Transverse colon (tissue), 4 donors: ENCODE data around the gene RMND5A. TPM values are rescaled to one million over a fixed set of nuclear protein-coding genes. Genes with fewer than 3 reads are reported as not detected.

Experiments
- DNase-seq: peaks from one replicate; pipeline ENCODE4 v3.0.0-alpha.2; 2019
- H3K27ac ChIP-seq, 4 donors: fragments of 200-600 bp; sonication (generic); 2 replicates each; pipeline ENCODE4 v1.5.1; 2016 to 2018; ENCODE audit warnings: inconsistent platforms in 4 of 4
- H3K27me3 ChIP-seq: fragments of 200-600 bp; sonication (generic); 2 replicates; pipeline ENCODE4 v1.5.1; 2017; ENCODE audit warnings: inconsistent platforms
- H3K36me3 ChIP-seq, 4 donors: fragments of 200-600 bp; sonication (generic); 2 replicates each; pipeline ENCODE4 v1.5.1; 2017 to 2019; ENCODE audit warnings: inconsistent platforms in 4 of 4
- H3K4me1 ChIP-seq, 4 donors: fragments of 200-600 bp; sonication (generic); 2 replicates each; pipeline ENCODE4 v1.5.1; 2017 to 2020; ENCODE audit warnings: inconsistent platforms in 4 of 4
- H3K4me3 ChIP-seq, 4 donors: fragments of 200-600 bp; sonication (generic); 1 replicate in 1 of 4; 2 replicates in 3 of 4; pipeline versions ENCODE4 v1.5.1 to v1.6.1; 2017 to 2019; ENCODE audit warnings: inconsistent platforms in 4 of 4
- H3K9me3 ChIP-seq, 2 donors: fragments of 200-600 bp; sonication (generic); 2 replicates each; pipeline ENCODE4 v1.5.1; 2017 to 2019; ENCODE audit warnings: inconsistent platforms in 2 of 2
- CTCF ChIP-seq, 5 experiments: fragments of 200-600 bp in 3 of 5; fragments of 450-650 bp in 2 of 5; sonication (generic) in 3 of 5; IDR thresholded peaks; 1 replicate in 2 of 5; 2 replicates in 3 of 5; pipeline ENCODE4 v1.5.1; 2016 to 2017; ENCODE audit warnings: antibody characterized with exemption in 5 of 5, inconsistent platforms in 3 of 5, mild to moderate bottlenecking in 2 of 5, moderate library complexity in 1 of 5
- EP300 ChIP-seq: sonication (generic); formaldehyde crosslinking; IDR thresholded peaks from one replicate; pipeline ENCODE4 v1.6.1; 2017; ENCODE audit warnings: antibody characterized with exemption, low read depth
- POLR2A ChIP-seq: fragments of 450-650 bp; IDR thresholded peaks from one replicate; pipeline ENCODE4 v1.6.1; 2016; ENCODE audit warnings: antibody characterized with exemption, mild to moderate bottlenecking, moderate library complexity
- POLR2AphosphoS5 ChIP-seq, 3 donors: sonication (generic); formaldehyde crosslinking; IDR thresholded peaks; one replicate each; pipeline ENCODE4 v1.6.1; 2016; ENCODE audit warnings: antibody characterized with exemption in 3 of 3
- WGBS, 2 donors: methylation state at CpG; one replicate each; pipeline ENCODE4 v1.1.5; 2018; ENCODE audit warnings: low coverage in 1 of 2; 5-methylcytosine and 5-hydroxymethylcytosine counted together
- in situ Hi-C, 4 donors: fragments of 200-750 bp; cut with MboI; loops; one replicate each; pipeline versions ENCODE4 v1.15.0 to v1.15.1; 2017; ENCODE audit warnings: low sequenced_read_pairs in 3 of 4, low pct_ligation_motif_present in 1 of 4, low pct_unique_long_range_greater_than_20kb in 1 of 4
- intact Hi-C: fragments of 100-400 bp; cut with DNase I; formaldehyde crosslinking; loops from one replicate; pipeline ENCODE4 v1.15.1; 2023; ENCODE audit warnings: low total_unique reads
- total RNA-seq, 4 donors: library from RNA; depleted of rRNA; stranded (reverse); fragments of >200 nt; gene quantifications; one replicate each; pipeline ENCODE4 v1.1.0, GENCODE V29; 2016

The RMND5A gene
- total RNA-seq, 4 donors from 2014 or later = 58.1 to 94.8 (median 72.4) TPM

GRCh38 chr2:86697551-86698104 lies 22.5 kb upstream of the RMND5A start:
- intact Hi-C loops = no loop called here
- in situ Hi-C loops = loop anchor here in 1 of 4 donors (25.0 kb wide), 1 partner anchor 135 kb away; the partner anchor contains the start of gene CHMP3
- no peaks in the 10 kb centered on the region for H3K4me1 ChIP-seq

GRCh38 chr2:86700690-86701089 lies 19.4 kb upstream of the RMND5A start:
- Histone ChIP-seq H3K4me1 (peaks cover 7 to 27% (median 20%) of the 10 kb centered on the region in 4 donors), H3K4me3 (no peak overlapping the region), H3K27ac (no peak overlapping the region), H3K36me3 (no peaks in the 10 kb centered on the region), H3K27me3 (no peaks in the 10 kb centered on the region), H3K9me3 (no peaks in the 10 kb centered on the region)
- 77 to 85% methylated on average over 1 of the region's 1 CpG for WGBS, 2 donors
- no peak for TF ChIP-seq POLR2AphosphoS5 (IDR thresholded peaks at IDR 0.05)
- no peak for TF ChIP-seq POLR2A
- TF ChIP-seq CTCF (IDR thresholded peaks at IDR 0.05) = no peak
- no peak for TF ChIP-seq EP300
- no peak for DNase-seq
- intact Hi-C loops (no loop called here), in situ Hi-C loops (loop anchor here in 1 of 4 donors (10.0 kb wide), 1 partner anchor 76 kb away; the partner anchor contains the start of gene RNF103)

More at GRCh38 chr2:86697551-86698104, 22.5 kb upstream of the RMND5A start:
- peaks cover 0 to 8% of the 10 kb centered on the region in 2 donors for H3K9me3 ChIP-seq
- no peak for DNase-seq
- TF ChIP-seq EP300 (no peak), POLR2AphosphoS5 (IDR thresholded peaks at IDR 0.05) (no peak), CTCF (IDR thresholded peaks at IDR 0.05) (no peak), POLR2A (no peak)
- no peak overlapping the region for H3K4me3 ChIP-seq
- no peak overlapping the region for H3K27ac ChIP-seq
- no peaks in the 10 kb centered on the region for H3K36me3 ChIP-seq
- H3K27me3 ChIP-seq = no peaks in the 10 kb centered on the region

GRCh38 chr2:86703704-86704361 lies 16.3 kb upstream of the RMND5A start:
- peaks cover 7 to 27% (median 20%) of the 10 kb centered on the region in 4 donors for H3K4me1 ChIP-seq
- TF ChIP-seq POLR2A (no peak), POLR2AphosphoS5 (IDR thresholded peaks at IDR 0.05) (peak in 2 of 3 donors; percentile 27 to 37), CTCF (IDR thresholded peaks at IDR 0.05) (peak in 3 of 5 experiments; percentile 16 to 50 (median 42))
- intact Hi-C loops (no loop called here), in situ Hi-C loops (loop anchor here in 1 of 4 donors (10.0 kb wide), 1 partner anchor 79 kb away; the partner anchor contains the start of gene RNF103)
- DNase-seq = peak; percentile 73
- 45 to 57% methylated on average over 13 to 14 of the region's 14 CpGs for WGBS, 2 donors
- no peaks in the 10 kb centered on the region for H3K36me3 ChIP-seq
- H3K27me3 ChIP-seq = no peaks in the 10 kb centered on the region
- H3K9me3 ChIP-seq = no peaks in the 10 kb centered on the region
- peak overlapping the region; percentile 75 to 86 (median 82) for H3K27ac ChIP-seq
- H3K4me3 ChIP-seq = peak overlapping the region in 1 of 4 donors; percentile 29

GRCh38 chr2:86704459-86704971 lies 15.6 kb upstream of the RMND5A start:
- H3K27me3 ChIP-seq = no peaks in the 10 kb centered on the region
- H3K4me3 ChIP-seq = peak overlapping the region in 1 of 4 donors; percentile 29
- intact Hi-C loops (no loop called here), in situ Hi-C loops (loop anchor here in 1 of 4 donors (10.0 kb wide), 1 partner anchor 80 kb away; the partner anchor contains the start of gene RNF103)
- no peaks in the 10 kb centered on the region for H3K36me3 ChIP-seq
- no peaks in the 10 kb centered on the region for H3K9me3 ChIP-seq
- peaks cover 7 to 27% (median 20%) of the 10 kb centered on the region in 4 donors for H3K4me1 ChIP-seq
- H3K27ac ChIP-seq = peak overlapping the region; percentile 75 to 86 (median 82)
- peak; percentile 75 for DNase-seq
- WGBS, 2 donors = 20 to 37% methylated on average over 4 of the region's 4 CpGs
- TF ChIP-seq EP300 = no peak
- TF ChIP-seq POLR2A = peak; percentile 49
- TF ChIP-seq CTCF (IDR thresholded peaks at IDR 0.05) = no peak
- TF ChIP-seq POLR2AphosphoS5 (IDR thresholded peaks at IDR 0.05) = peak in 2 of 3 donors; percentile 58 to 72
